ENCODE data around the gene RNF38.

DNA sequence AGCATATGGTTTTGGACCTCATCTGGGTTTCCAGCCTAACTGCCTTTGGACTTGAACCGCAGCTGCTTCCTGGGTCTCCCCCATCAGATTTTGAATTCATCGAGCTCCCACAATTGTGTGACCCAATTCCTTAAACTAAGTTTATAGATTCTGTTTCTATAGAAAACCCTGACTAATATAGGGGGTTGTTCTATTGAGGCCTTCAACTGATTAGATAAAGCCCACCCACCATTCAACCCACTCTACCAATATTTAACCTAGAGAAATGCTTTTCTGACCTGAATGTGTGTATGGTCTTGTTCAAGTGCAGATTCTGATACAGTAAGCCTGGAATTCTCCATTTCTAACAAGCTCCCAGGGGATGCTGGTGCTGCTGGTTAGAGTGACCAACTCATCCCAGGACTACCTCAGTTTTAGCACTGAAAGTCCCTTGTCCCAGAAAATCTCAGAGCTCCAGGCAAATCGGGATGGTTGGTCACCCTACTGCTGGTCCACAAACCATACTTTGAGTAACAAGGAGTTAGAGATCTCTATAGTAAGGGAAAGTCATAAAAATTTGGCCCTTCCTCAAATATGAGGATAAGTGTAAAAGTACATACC, 110.1 kb downstream of the RNF38 start:
- TF ChIP-seq, protein P1, sequence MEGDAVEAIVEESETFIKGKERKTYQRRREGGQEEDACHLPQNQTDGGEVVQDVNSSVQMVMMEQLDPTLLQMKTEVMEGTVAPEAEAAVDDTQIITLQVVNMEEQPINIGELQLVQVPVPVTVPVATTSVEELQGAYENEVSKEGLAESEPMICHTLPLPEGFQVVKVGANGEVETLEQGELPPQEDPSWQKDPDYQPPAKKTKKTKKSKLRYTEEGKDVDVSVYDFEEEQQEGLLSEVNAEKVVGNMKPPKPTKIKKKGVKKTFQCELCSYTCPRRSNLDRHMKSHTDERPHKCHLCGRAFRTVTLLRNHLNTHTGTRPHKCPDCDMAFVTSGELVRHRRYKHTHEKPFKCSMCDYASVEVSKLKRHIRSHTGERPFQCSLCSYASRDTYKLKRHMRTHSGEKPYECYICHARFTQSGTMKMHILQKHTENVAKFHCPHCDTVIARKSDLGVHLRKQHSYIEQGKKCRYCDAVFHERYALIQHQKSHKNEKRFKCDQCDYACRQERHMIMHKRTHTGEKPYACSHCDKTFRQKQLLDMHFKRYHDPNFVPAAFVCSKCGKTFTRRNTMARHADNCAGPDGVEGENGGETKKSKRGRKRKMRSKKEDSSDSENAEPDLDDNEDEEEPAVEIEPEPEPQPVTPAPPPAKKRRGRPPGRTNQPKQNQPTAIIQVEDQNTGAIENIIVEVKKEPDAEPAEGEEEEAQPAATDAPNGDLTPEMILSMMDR (IDR thresholded peaks at IDR 0.05 in 8 of 11, conservative IDR thresholded peaks at IDR 0.05 in 3 of 11) = no peak
- no peak for TF ChIP-seq POLR2A (IDR thresholded peaks at IDR 0.05)

Data from spleen (tissue), 7 donors.